GM18873 (cell line): ENCODE data around the gene SORCS2.

Source experiments
- ATAC-seq: cut with Tn5 transposase; IDR thresholded peaks from one replicate; pipeline ENCODE4 v1.9.1; 2021; ENCODE audit warnings: mild to moderate bottlenecking, moderate library complexity, moderate number of reproducible peaks; ENCODE audit not compliant: unreplicated experiment, low FRiP score

The SORCS2 gene

DNA sequence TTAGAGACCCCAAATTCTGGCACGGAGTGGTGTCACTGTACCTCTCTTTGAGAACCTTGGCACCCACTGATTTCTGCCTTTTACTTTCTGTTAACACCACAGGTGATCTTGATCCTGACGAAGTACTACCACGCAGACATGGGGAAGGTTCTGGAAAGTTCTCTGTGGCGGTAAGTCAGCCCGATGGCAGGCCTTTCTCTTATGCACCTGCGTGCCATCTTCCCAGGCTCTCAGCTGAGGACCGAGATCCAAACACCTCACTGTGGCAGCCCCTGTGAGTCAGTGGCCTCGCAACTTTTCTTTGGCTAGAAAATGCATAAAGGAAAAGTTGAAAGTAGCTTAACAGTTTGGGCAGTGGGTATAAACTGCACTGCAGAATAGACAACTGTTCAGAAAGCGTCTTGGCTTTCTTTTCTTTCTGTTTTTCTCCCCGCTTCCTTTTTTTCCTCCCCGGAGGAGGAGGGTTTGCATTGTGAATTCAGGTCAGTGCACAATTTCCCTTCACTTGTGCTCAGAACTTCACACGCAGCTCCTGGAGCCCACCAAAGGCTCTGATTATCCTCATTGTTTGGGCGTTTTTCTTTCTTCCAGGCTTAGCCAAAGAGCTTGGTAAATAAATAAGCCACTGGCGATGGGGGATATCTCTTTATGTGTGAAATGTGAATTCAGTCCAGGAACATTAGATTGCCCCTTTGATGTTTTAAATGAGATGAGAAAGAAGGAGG, 204.0 kb downstream of the SORCS2 start:
- no peak for ATAC-seq

DNA sequence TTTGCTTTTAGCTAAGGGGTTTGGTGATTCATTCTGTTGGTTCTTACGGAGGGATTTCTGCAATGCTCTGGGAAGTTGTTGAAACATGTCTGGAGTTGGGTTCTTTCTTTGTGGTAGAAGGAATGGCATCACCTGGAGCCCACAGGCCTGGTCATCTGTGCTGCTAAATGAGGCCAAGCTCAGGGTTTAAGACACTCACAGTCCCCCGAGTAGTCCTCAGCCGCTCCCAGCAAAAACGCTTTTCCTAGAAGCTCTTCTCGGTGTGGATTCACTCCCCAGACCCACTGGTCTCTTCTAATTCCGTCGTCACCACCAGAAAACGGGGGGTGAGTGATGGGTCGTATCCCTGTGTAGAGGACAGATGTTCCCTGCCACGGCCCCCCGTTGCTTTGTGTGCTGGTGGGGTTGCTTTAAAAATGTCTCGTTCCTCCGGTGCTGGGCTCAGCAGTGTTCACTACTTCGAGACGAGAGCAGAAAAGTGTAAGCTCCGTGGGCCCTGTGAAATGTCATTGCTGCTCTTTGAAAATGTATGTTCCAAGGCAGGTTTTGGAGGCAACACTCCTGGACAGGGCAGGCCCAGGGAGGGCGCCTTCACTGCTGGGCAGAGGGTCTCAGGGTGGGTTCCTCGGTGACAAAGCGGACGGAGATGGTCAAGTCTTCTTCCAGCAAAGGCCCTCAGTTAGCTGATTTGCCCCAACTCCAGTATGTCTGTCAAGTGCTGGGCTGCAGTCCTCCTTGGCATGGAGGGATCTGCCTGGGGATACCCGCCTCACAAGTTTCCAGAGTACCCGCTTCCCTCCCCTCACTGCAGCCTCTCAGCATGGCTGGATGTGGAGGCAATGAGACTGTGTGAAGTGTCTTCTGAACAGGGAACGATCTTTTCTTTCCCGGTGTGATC, 205.1 kb downstream of the SORCS2 start:
- ATAC-seq = no peak

DNA sequence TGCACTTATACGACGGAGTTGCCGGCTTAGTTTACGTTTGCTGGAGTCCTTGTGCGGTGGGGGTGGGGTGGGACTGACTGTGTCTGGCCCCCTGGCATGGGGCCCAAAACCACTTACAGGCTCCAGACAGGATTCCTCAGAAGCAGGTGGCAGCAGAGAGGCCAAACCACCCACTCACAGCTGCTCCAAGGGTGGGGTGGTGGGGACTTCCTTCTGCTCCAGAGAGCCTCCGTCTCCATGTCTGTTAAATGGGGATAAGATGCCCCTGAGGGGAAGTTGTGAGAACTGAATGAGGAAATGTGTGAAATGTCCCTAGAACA, 205.7 kb downstream of the SORCS2 start:
- no peak for ATAC-seq

DNA sequence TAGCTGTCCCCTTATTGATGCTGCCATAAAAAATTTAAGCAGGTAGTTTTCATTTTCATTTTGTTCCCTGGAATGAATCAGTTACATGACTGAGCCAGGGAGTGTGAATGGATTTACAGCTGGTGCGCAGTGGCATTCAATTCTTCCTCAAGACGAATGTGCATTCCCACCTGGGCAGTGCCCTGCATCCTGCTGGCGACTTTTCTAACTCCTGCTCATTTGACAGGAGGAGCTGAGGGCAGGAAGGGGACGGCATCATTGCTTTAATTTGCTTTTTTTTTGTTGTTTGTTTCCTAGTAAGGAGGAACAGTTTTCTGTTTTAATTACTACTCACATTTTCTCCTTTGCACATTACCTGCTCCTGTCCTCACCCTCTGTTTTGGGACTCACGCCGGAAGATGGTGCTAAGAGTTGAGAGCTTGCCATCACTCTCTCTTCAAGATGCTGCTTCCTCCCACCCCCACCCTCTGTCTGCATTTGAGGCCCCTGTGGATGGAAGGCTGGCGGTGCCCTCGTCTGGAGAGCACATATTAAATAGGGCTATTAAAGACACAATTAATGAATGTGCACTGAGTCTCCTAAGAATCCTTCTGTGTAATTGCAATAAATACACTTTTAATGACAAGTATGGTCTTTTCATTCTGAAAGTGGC, 206.6 kb downstream of the SORCS2 start:
- no peak for ATAC-seq

DNA sequence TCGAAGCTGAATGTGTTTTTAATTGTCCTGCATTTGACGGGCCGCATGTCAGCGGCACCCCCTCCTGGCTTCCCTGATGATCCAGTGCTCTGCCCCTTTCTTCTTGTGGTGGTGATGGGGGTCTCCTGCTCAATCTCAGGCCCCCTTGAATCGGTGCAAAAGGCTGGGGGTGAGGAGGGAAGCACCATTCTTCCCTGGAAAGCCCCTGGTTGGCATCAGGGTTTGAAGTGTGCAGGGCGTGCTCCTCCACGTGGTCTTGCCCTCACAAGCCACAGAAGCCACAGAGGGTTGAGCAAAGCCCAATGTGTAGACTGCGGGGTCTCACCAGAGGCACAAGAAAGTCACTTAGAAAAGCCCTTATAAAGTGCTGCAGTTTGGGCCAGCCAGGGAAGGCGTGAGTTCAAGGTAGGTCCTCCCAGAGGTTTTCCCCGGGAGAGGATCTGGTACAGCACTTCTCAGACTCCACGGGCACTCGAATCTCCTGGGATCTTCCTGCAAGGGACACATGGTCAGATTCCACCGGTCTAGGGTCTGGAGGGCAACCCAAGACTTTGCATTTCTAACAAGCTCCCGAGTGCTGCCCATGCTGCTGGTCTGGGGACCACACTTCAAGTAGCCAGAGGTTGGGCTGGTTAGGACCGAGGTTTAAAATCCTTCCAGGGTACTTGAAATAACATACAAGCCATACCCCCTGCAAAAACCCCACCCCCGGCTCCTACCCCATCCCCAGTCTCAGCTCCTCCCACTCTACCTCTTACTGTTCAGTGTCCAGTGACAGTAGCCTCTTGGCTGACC, 207.3 kb downstream of the SORCS2 start:
- no peak for ATAC-seq

DNA sequence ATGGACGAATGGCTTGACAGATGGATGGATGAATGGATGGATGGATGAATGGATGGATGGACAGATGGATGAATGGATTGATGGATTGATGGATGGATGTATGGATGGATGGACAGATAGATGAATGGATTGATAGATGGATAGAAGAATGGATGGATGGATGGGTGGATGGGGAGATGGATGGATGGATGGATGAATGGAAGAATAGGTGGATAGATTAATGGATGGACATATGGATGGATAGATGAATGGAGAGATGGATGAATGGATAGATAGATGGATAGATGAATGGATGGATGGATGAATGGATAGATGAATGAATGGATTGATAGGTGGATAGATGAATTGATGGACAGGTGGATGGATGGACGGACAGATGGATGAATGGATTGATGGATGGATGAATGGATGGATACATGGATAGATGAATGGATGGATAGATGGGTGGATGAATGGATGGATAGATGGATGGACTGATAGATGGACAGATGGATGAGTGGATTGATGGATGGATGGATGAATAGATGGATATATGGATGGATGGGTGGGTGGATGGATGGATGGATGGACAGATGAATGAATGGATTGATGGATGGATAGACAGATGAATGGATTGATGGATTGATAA, 208.4 kb downstream of the SORCS2 start:
- ATAC-seq = no peak

- ATAC-seq = no peak
Measured at GRCh38 chr4:7402526-7402925, 210.2 kb downstream of the SORCS2 start.

DNA sequence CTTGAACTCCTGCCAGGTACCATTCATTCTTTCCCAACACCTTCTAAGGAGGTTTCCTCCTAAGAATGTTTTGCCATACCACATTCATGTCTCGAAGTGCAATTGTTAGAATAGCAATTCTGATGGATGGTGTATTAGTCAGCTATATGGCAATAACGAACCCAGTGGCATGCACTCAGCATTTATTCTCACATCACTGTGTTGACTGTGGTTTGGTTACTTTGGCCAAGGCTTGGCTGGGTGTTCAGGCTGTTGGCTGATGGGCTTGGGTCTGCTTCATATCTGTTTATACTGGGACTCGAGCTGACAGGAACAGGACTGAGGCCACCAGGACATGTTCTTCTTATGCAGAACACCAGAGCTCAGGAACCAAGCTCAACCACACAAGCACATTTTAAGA, 210.7 kb downstream of the SORCS2 start:
- ATAC-seq = no peak

DNA sequence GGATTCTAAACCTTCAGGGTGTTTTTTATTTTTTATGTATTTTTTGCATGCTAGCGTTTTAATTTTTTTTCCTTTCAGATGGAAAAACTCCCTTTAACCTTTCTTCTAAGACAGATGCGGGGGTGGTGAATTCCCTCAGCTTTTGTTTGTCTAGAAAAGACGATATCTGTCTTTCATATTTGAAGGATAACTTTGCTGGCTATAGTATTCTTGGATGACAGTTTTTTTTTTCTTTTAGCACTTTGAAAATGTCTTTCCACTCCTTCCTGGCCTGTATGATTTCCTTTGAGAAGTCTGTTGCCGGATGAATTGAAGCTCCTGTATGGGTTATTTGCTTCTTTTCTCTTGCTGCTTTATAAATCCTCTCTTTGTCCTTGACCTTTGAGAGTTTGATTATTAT, 215.8 kb downstream of the SORCS2 start:
- no peak for ATAC-seq

DNA sequence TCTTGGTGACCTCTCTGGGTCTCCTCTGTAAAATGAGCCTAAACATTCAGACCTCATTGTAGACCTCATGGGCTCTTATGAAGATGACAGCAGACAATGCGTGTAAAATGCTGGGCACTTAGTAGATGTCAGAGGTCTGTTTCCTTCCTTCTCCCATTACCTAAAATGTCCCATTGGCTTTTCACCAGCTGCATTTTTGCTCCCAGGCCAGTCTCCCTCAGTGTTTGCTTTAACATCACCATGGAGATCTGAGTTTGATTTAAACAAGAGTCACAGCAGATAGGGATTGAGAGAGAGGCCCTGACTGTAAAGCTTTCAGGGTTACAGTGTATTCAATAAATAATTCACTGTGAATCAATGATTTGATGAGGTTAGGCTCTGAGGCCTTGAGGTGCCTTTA, 218.1 kb downstream of the SORCS2 start:
- ATAC-seq = no peak

DNA sequence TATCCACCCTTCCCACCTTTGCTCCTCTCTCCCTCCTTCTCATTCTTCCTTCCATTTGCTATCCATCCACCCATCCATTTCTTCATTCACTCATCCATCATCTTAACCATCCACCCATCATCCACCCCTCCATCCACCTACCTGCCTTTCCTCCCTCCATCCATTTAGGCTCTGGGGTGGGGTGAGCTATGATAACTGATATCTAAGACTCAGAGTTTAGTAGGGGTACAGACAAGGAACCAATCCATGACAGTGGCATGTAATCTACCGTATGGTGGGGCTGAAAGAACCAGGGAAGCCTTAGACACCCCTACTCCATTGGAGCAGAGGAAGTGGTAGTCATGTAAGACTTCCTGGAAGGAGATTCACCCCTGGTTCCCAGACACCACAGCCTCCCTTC, 219.2 kb downstream of the SORCS2 start:
- no peak for ATAC-seq

DNA sequence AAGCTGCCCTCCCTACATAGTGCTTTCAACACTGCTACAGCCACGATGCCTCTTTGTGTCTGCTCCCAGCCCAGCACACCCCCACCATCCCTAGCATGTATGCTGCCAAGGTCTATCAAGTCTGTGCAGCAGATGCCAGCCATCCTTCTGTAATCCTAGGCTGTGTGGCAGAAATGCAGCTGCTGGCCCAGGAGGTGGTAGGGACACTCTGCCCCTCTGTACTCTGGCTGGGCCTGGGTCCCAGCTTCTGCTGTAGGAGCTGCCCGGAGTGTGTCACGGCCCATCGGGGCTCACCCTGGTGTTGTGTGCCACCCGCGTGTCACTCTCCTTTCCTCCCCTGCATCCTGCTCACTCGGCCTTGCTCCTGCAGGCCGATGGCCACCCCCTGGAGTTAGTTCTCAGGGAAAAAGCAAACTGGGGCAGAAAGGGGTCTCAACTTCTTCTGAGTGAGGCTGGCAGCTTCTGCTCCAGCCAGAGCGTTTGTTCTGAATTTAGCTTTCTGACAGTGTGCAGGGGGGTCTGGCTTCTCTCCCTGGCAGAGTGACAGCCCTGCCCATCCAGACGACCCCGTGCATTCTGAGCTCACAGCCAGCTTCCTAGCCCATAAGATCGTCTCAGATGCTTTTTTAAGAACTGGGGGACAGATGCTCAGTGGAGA, 219.7 kb downstream of the SORCS2 start:
- no peak for ATAC-seq

- no peak for ATAC-seq
Measured at GRCh38 chr4:7412554-7412912, 220.2 kb downstream of the SORCS2 start.

DNA sequence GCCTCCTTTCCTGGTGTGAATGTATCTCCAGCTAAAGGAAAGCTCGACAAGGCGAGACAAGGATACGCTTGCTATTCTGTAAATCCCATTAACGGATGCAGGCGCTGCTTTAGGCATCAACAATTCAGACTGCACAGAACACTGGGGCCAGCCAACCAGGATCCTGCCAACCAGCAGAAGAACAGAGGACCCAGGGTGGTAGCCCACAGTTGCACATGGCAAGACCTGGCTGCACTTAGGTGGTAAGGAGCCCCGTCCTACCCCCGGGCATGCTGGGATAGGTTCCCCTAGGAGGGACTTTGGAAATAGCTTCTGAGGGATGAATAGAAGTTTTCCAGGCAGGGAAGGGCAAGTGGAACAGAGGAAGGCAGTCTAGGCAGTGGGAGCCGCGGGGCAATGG, 221.7 kb downstream of the SORCS2 start:
- ATAC-seq = no peak

GRCh38 chr4:7414736-7415510, 222.6 kb downstream of the SORCS2 start:
- ATAC-seq = no peak

DNA sequence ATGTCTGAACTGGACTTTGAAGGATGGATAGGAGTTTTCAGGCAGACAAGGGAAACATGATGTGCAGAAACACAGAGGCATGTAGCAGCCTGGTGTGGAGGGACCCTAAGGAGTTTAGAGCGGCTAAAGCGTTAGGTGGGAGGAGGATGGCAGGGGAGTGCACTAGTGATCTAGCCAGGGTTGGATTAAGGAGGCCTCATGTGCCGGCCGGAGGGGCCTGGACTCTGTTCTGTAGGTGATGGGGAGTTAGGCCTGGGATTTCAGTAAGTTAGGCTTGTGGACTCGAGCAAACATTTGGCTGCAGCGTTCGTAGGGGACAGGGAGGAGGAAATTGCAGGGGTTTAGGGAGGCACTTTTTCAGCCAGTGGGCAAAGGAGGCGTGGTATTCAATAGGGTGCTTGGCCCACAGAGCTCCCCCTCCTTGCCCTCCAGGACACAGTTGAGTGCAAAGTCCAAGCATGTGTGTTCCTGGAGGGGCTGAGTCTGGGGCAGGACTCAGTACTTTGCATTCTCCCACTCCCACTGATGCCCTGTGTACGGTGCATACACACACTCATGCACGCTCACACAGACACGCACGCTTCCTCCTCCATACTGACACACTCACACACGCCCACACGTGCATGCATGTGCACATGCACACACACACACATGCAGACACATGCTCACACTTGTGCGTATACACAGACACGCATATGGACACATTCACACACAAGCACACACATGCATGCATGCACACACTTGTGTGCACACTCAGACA, 223.8 kb downstream of the SORCS2 start:
- ATAC-seq = no peak

GRCh38 chr4:7416745-7417432, 224.6 kb downstream of the SORCS2 start:
- no peak for ATAC-seq

DNA sequence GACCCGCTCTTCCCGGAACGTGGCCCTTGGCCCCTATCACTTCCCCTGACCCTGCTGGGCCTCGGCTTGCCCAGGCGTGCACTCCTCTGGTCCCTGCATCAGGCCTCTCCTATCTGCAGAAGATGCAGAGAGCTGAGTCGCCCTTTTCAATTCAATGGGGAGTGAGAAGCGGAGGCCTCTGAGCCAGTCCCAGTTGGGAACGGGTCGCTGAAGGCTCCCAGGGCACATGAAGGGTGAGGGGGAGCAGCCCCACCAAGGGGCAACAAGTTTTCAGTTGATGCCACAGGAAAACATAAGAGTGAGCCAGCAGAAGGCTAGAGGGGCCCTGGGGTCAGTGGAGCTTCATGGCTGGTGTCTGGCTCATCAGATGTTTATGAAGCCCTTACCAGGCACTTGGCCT, 225.3 kb downstream of the SORCS2 start:
- ATAC-seq = no peak
